ENCODE results near the gene TMC3. TPM values are rescaled to one million over a fixed set of nuclear protein-coding genes. Genes with fewer than 3 reads are reported as not detected.
A peak's percentile ranks its signal among the peaks of the same experiment; 100 is the strongest.

TMC3 gene
- total and polyA plus RNA-seq, 2 experiments from 2014 or later: not detected

GRCh38 chr15:81304226-81304625 is 69.8 kb downstream of the TMC3 start:
- Histone ChIP-seq H3F3A (ENCODE audit: insufficient read depth) (no peaks in the 10 kb centered on the region), H3K4me2 (ENCODE audit: unreplicated experiment) (no peak overlapping the region), H3K9me3 (ENCODE audit: low read depth) (no peaks in the 10 kb centered on the region), H3K36me3 (ENCODE audit: low read depth) (no peaks in the 10 kb centered on the region), H2AFZ (no peak overlapping the region), H3K4me3 (no peak overlapping the region), H3K4me1 (ENCODE audit: insufficient read depth) (0 out of 2 replicates have a peak, but pooled peaks cover 9% of the 10 kb centered on the region), H3K9me2 (ENCODE audit: insufficient read depth) (no peaks in the 10 kb centered on the region), H3K27me3 (replicated peaks; ENCODE audit: insufficient read depth) (no peaks in the 10 kb centered on the region), H3K9ac (no peak overlapping the region), H3K27ac (no peak overlapping the region), H4K20me1 (ENCODE audit: insufficient read depth) (no peaks in the 10 kb centered on the region), H3K79me2 (ENCODE audit: insufficient read depth) (no peaks in the 10 kb centered on the region)
- 75 to 79% methylated on average over 5 of the region's 5 CpGs for WGBS, 2 experiments (ENCODE audit: low coverage in 1 of 2, low lambda C conversion rate in 2 of 2, missing lambda C conversion rate in 2 of 2)
- in situ Hi-C loops (cut with MboI): no loop called here
- no peak for TF ChIP-seq EZH2phosphoT487 (IDR thresholded peaks at IDR 0.05; ENCODE audit: insufficient read depth, low read depth)
- no peak for TF ChIP-seq EZH2 (IDR thresholded peaks at IDR 0.05; ENCODE audit: insufficient read depth, poor library complexity, severe bottlenecking)
- peak; percentile 27 for DNase-seq

GRCh38 chr15:81303244-81304225 is 70.5 kb downstream of the TMC3 start:
- Histone ChIP-seq H3K9me3 (ENCODE audit: low read depth) (no peaks in the 10 kb centered on the region), H3K9ac (no peak overlapping the region), H3K79me2 (ENCODE audit: insufficient read depth) (no peaks in the 10 kb centered on the region), H3F3A (ENCODE audit: insufficient read depth) (no peaks in the 10 kb centered on the region), H2AFZ (no peak overlapping the region), H3K4me2 (ENCODE audit: unreplicated experiment) (no peak overlapping the region), H3K36me3 (ENCODE audit: low read depth) (no peaks in the 10 kb centered on the region), H3K27me3 (replicated peaks; ENCODE audit: insufficient read depth) (no peaks in the 10 kb centered on the region), H3K27ac (no peak overlapping the region), H4K20me1 (ENCODE audit: insufficient read depth) (no peaks in the 10 kb centered on the region), H3K9me2 (ENCODE audit: insufficient read depth) (no peaks in the 10 kb centered on the region), H3K4me1 (ENCODE audit: insufficient read depth) (0 out of 2 replicates have a peak, but pooled peaks cover 7% of the 10 kb centered on the region), H3K4me3 (no peak overlapping the region)
- no peak for DNase-seq
- TF ChIP-seq EZH2phosphoT487 (IDR thresholded peaks at IDR 0.05; ENCODE audit: insufficient read depth, low read depth) (no peak), EZH2 (IDR thresholded peaks at IDR 0.05; ENCODE audit: insufficient read depth, poor library complexity, severe bottlenecking) (no peak)
- WGBS, 2 experiments (ENCODE audit: low coverage in 1 of 2, low lambda C conversion rate in 2 of 2, missing lambda C conversion rate in 2 of 2): 79 to 84% methylated on average over 9 of the region's 9 CpGs
- in situ Hi-C loops (cut with MboI): no loop called here

- no peaks in the 10 kb centered on the region for H3K9me2 ChIP-seq (ENCODE audit: insufficient read depth)
- H3K4me2 ChIP-seq (ENCODE audit: unreplicated experiment): no peak overlapping the region
- no peak for DNase-seq
- H3K79me2 ChIP-seq (ENCODE audit: insufficient read depth): no peaks in the 10 kb centered on the region
- WGBS, 2 experiments (ENCODE audit: low coverage in 1 of 2, low lambda C conversion rate in 2 of 2, missing lambda C conversion rate in 2 of 2): 87 to 89% methylated on average over 6 of the region's 6 CpGs
- H3K27me3 ChIP-seq (replicated peaks; ENCODE audit: insufficient read depth): no peaks in the 10 kb centered on the region
- no peaks in the 10 kb centered on the region for H3K9me3 ChIP-seq (ENCODE audit: low read depth)
- no peak overlapping the region for H3K4me3 ChIP-seq
- H3K27ac ChIP-seq: no peak overlapping the region
- no peak for TF ChIP-seq EZH2phosphoT487 (IDR thresholded peaks at IDR 0.05; ENCODE audit: insufficient read depth, low read depth)
- TF ChIP-seq EZH2 (IDR thresholded peaks at IDR 0.05; ENCODE audit: insufficient read depth, poor library complexity, severe bottlenecking): no peak
- no peaks in the 10 kb centered on the region for H3F3A ChIP-seq (ENCODE audit: insufficient read depth)
- H3K4me1 ChIP-seq (ENCODE audit: insufficient read depth): peaks cover 4% of the 10 kb centered on the region
- H2AFZ ChIP-seq: no peak overlapping the region
- H3K36me3 ChIP-seq (ENCODE audit: low read depth): no peaks in the 10 kb centered on the region
- H4K20me1 ChIP-seq (ENCODE audit: insufficient read depth): no peaks in the 10 kb centered on the region
- in situ Hi-C loops (cut with MboI): no loop called here
- H3K9ac ChIP-seq: no peak overlapping the region
These were observed 71.3 kb downstream of the TMC3 start for GRCh38 chr15:81302701-81303109.

GRCh38 chr15:81301815-81302399 is 72.1 kb downstream of the TMC3 start:
- Histone ChIP-seq H3K9me3 (ENCODE audit: low read depth) (no peaks in the 10 kb centered on the region), H3K9ac (no peak overlapping the region), H3K36me3 (ENCODE audit: low read depth) (no peaks in the 10 kb centered on the region), H3K79me2 (ENCODE audit: insufficient read depth) (no peaks in the 10 kb centered on the region), H3K27me3 (replicated peaks; ENCODE audit: insufficient read depth) (no peaks in the 10 kb centered on the region), H3F3A (ENCODE audit: insufficient read depth) (no peaks in the 10 kb centered on the region), H3K4me3 (no peak overlapping the region), H3K4me2 (ENCODE audit: unreplicated experiment) (no peak overlapping the region), H3K9me2 (ENCODE audit: insufficient read depth) (no peaks in the 10 kb centered on the region), H4K20me1 (ENCODE audit: insufficient read depth) (no peaks in the 10 kb centered on the region), H3K27ac (no peak overlapping the region), H3K4me1 (ENCODE audit: insufficient read depth) (peaks cover 12% of the 10 kb centered on the region), H2AFZ (no peak overlapping the region)
- in situ Hi-C loops (cut with MboI): no loop called here
- DNase-seq: no peak
- 81 to 83% methylated on average over 5 of the region's 5 CpGs for WGBS, 2 experiments (ENCODE audit: low coverage in 1 of 2, low lambda C conversion rate in 2 of 2, missing lambda C conversion rate in 2 of 2)
- TF ChIP-seq EZH2phosphoT487 (IDR thresholded peaks at IDR 0.05; ENCODE audit: insufficient read depth, low read depth): no peak
- no peak for TF ChIP-seq EZH2 (IDR thresholded peaks at IDR 0.05; ENCODE audit: insufficient read depth, poor library complexity, severe bottlenecking)
